ENCODE data around the gene EZR.

DNA sequence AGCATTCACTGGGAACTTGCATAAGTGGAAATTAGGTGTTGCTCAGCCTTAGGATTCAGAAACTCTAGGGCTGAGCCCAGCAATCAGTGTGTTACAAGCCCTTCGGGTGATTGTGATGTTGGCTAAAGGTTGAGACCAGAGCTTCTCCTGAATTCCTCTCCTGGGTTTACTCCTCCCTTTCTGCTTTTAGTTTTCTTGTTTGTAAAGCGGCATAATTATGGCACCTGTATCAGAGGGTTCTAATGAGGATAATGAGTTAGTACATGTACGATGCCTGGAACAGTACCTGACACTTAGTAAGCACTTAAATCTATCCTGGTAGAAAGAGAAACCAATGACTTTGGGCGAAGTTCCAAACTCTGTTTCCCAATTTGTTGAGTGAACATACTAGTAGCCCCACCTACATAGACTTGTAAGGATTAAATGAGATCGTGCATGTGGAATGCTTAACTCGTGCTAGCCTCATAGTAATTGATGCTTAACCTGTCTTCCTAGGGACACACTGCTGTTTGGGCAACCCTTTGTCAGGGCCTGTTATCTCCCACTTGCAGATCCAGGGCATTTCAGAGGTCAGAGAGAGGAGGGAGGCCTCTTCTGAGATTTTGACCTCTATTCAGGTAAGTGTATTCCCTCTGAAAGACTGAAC, 932 bp upstream of the EZR start:
- TF ChIP-seq CTCF (IDR thresholded peaks at IDR 0.05; ENCODE audit: insufficient read depth, low read depth, low read length) (no peak), EZH2 (IDR thresholded peaks at IDR 0.05; ENCODE audit: insufficient read depth, low read length) (no peak)
